ENCODE results near the gene FGF2.
"Not testable (repeated sequence)": the region's sequence is repeated elsewhere in the genome, so short reads cannot be mapped to it uniquely, and the experiment has no call there.

FGF2 gene

DNA sequence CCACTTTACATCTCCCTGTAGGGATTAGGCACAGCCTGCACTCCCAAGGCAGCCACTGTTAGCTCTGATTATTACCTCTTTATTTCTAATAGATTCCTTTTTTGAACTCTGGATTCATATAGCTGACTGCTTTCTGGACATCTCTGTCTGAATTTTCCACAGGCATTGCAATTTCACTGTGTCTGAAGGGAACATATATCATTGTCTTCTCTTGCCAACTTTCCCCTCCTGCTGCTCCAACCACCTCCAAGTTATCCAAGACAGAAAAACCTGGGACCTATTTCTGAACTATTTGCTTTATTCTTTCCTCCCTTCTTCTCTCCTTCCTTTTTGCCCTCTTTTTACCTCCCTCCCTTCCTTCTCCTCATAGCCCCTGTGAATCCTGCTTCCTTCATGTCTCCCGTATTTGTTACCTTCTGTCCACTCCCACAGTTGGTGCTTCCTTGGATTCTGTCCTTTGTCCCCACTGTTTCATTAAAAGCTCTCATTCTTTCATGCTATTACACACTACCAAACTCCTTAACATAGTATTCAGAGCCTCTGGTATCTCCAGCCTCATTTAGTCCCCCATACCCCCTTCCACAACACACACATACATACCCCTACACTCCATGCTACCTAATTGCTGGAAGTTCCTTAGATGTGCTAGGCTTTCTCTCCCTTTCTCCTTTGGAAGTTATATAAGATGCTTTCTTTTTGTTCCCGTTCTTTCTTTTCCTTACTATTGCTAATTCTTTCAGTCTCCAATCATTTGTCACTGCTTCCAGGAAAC is 34.7 kb downstream of the FGF2 start:
- H2AFZ ChIP-seq, result no peak overlapping the region
- H3K4me2 ChIP-seq (ENCODE audit: low read length), result no peak overlapping the region
- H3K27ac ChIP-seq, result no peak overlapping the region
- no peak overlapping the region for H3K9ac ChIP-seq
- no peaks in the 10 kb centered on the region for H3K4me1 ChIP-seq
- no peaks in the 10 kb centered on the region for H3K36me3 ChIP-seq (ENCODE audit: control insufficient read depth, insufficient read depth, low read length)
- H3K27me3 ChIP-seq (ENCODE audit: control insufficient read depth, insufficient read depth, low read length), result no peaks in the 10 kb centered on the region
- TF ChIP-seq, protein P1, sequence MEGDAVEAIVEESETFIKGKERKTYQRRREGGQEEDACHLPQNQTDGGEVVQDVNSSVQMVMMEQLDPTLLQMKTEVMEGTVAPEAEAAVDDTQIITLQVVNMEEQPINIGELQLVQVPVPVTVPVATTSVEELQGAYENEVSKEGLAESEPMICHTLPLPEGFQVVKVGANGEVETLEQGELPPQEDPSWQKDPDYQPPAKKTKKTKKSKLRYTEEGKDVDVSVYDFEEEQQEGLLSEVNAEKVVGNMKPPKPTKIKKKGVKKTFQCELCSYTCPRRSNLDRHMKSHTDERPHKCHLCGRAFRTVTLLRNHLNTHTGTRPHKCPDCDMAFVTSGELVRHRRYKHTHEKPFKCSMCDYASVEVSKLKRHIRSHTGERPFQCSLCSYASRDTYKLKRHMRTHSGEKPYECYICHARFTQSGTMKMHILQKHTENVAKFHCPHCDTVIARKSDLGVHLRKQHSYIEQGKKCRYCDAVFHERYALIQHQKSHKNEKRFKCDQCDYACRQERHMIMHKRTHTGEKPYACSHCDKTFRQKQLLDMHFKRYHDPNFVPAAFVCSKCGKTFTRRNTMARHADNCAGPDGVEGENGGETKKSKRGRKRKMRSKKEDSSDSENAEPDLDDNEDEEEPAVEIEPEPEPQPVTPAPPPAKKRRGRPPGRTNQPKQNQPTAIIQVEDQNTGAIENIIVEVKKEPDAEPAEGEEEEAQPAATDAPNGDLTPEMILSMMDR (IDR thresholded peaks at IDR 0.05), result no peak
- no peaks in the 10 kb centered on the region for H3K79me2 ChIP-seq
- no peak overlapping the region for H3K4me3 ChIP-seq (ENCODE audit: low read depth, low read length)
- H3K9me3 ChIP-seq (ENCODE audit: control insufficient read depth, low read length), result no peaks in the 10 kb centered on the region

DNA sequence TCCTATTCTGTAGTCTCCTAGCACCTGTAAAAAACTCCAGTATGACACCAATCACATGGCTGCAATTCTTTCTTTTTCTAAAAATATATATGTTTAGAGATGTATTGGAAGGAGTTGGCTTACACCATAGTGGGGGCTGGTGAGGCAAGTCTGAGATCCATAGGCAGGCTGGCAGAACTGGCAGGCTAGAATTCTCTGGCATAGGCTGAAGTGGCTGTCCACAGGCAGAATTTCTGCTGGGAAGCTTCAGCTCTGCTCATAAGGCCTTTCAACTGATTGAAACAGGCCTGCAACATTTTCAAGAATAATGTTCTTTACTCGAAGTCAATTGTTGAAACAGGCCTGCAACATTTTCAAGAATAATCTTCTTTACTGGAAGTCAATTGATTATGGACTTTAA is 37.0 kb downstream of the FGF2 start:
- Histone ChIP-seq H3K9ac (no peak overlapping the region), H3K27me3 (ENCODE audit: control insufficient read depth, insufficient read depth, low read length) (no peaks in the 10 kb centered on the region), H3K4me2 (ENCODE audit: low read length) (no peak overlapping the region), H3K79me2 (peaks cover 2% of the 10 kb centered on the region), H3K4me3 (ENCODE audit: low read depth, low read length) (no peak overlapping the region), H3K9me3 (ENCODE audit: control insufficient read depth, low read length) (no peaks in the 10 kb centered on the region), H3K27ac (no peak overlapping the region), H3K36me3 (ENCODE audit: control insufficient read depth, insufficient read depth, low read length) (no peaks in the 10 kb centered on the region), H3K4me1 (no peaks in the 10 kb centered on the region), H2AFZ (no peak overlapping the region)
- TF ChIP-seq, protein P1 (IDR thresholded peaks at IDR 0.05), result no peak

DNA sequence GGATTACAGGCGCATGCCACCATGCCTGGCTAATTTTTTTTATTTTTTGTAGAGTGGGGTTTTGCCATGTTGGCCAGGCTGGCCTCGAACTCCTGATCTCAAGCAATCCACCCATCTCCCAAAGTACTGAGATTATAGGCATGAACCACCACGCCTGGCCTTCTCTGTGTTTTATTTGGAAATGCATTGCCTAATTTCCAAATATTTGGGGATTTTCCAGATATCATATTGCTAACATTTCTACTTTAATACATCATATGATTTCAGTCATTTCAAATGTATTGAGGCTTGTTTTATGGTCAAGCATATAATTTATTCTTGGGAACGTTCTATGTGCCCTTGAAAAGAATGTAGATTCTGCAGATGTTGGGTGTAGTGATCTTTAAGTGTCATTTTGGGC is 38.8 kb downstream of the FGF2 start:
- no peak overlapping the region for H3K27ac ChIP-seq
- no peaks in the 10 kb centered on the region for H3K27me3 ChIP-seq (ENCODE audit: control insufficient read depth, insufficient read depth, low read length)
- H3K4me1 ChIP-seq, result no peaks in the 10 kb centered on the region
- peaks cover 2% of the 10 kb centered on the region for H3K79me2 ChIP-seq
- H3K4me3 ChIP-seq (ENCODE audit: low read depth, low read length), result no peak overlapping the region
- H2AFZ ChIP-seq, result no peak overlapping the region
- H3K9me3 ChIP-seq (ENCODE audit: control insufficient read depth, low read length), result no peaks in the 10 kb centered on the region
- no peak overlapping the region for H3K9ac ChIP-seq
- H3K4me2 ChIP-seq (ENCODE audit: low read length), result no peak overlapping the region
- no peaks in the 10 kb centered on the region for H3K36me3 ChIP-seq (ENCODE audit: control insufficient read depth, insufficient read depth, low read length)
- TF ChIP-seq, protein P1 (IDR thresholded peaks at IDR 0.05), result no peak

DNA sequence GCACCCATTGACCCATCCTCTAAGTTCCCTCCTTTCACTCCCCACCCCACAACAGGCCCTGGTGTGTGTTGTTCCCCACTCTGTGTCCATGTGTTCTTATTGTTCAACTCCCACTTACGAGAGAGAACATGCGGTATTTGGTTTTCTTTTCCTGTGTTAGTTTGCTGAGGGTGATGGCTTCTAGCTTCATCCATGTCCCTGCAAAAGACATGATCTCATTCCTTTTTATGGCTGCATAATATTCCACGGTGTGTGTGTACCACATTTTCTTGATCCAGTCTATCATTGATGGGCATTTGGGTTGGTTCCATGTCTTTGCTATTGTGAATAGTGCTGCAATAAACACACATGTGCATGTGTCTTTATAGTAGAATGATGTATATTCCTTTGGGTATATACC is 41.6 kb downstream of the FGF2 start:
- H3K9ac ChIP-seq; H3K4me3 ChIP-seq (ENCODE audit: low read depth, low read length); H3K9me3 ChIP-seq (ENCODE audit: control insufficient read depth, low read length); H3K79me2 ChIP-seq; H3K36me3 ChIP-seq (ENCODE audit: control insufficient read depth, insufficient read depth, low read length); H2AFZ ChIP-seq; H3K27ac ChIP-seq; H3K4me2 ChIP-seq (ENCODE audit: low read length); H3K27me3 ChIP-seq (ENCODE audit: control insufficient read depth, insufficient read depth, low read length); H3K4me1 ChIP-seq: not testable (repeated sequence)

DNA sequence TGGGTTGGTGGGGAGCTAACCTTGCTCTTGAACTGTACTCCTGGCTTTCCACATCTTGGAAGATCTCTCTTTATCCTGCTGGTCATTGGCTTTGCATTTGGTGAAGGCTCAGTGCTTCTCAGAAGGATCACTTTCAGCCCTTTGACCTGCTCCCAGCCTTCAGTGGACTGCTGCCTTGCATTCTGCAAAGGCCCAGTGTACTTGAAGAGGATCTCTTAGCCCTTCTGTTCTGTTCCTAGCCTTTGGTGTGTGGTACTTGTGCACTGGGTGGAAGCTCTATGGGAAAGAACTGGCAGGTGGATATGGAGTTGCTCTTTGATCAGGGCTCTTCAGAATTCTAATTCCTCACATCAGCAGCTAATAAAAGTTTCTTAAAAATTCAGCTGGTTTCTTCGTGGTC is 46.5 kb downstream of the FGF2 start:
- H3K4me3 ChIP-seq (ENCODE audit: low read depth, low read length), result no peak overlapping the region
- H3K36me3 ChIP-seq (ENCODE audit: control insufficient read depth, insufficient read depth, low read length), result no peaks in the 10 kb centered on the region
- no peaks in the 10 kb centered on the region for H3K27me3 ChIP-seq (ENCODE audit: control insufficient read depth, insufficient read depth, low read length)
- H3K4me1 ChIP-seq, result no peaks in the 10 kb centered on the region
- H3K27ac ChIP-seq, result no peak overlapping the region
- H3K9ac ChIP-seq, result no peak overlapping the region
- TF ChIP-seq, protein P1 (IDR thresholded peaks at IDR 0.05), result no peak
- peaks cover 2% of the 10 kb centered on the region for H3K79me2 ChIP-seq
- H2AFZ ChIP-seq, result no peak overlapping the region
- H3K9me3 ChIP-seq (ENCODE audit: control insufficient read depth, low read length), result no peaks in the 10 kb centered on the region
- no peak overlapping the region for H3K4me2 ChIP-seq (ENCODE audit: low read length)

Measured in parathyroid adenoma (tissue), 2 donors.